Endothelial cell (in vitro differentiated cells): ENCODE data around the gene ZNF646. TPM values are rescaled to one million over a fixed set of nuclear protein-coding genes. Genes with fewer than 3 reads are reported as not detected.

Experiments used
- DNase-seq: peaks from one replicate; pipeline ENCODE4 v3.0.0; 2021; ENCODE audit warnings: low spot score
- H3K27ac Mint-ChIP-seq: one replicate; pipeline ENCODE4 v1.8.0; 2021; ENCODE audit warnings: mixed read lengths, inconsistent platforms; ENCODE audit not compliant: unreplicated experiment
- H3K27me3 Mint-ChIP-seq: one replicate; pipeline ENCODE4 v1.8.0; 2021; ENCODE audit warnings: mild to moderate bottlenecking, moderate library complexity, mixed read lengths, inconsistent platforms; ENCODE audit not compliant: unreplicated experiment
- H3K36me3 Mint-ChIP-seq: one replicate; pipeline ENCODE4 v1.8.0; 2021; ENCODE audit warnings: mild to moderate bottlenecking, low read depth, mixed read lengths, inconsistent platforms; ENCODE audit not compliant: unreplicated experiment
- H3K4me1 Mint-ChIP-seq: one replicate; pipeline ENCODE4 v1.8.0; 2021; ENCODE audit warnings: mild to moderate bottlenecking, mixed read lengths, inconsistent platforms; ENCODE audit not compliant: unreplicated experiment
- H3K4me3 Mint-ChIP-seq: one replicate; pipeline ENCODE4 v1.8.0; 2021; ENCODE audit warnings: mild to moderate bottlenecking, mixed read lengths, inconsistent platforms; ENCODE audit not compliant: unreplicated experiment
- H3K9me3 Mint-ChIP-seq: one replicate; pipeline ENCODE4 v1.8.0; 2021; ENCODE audit warnings: mixed read lengths, inconsistent platforms; ENCODE audit not compliant: unreplicated experiment
- CTCF ChIP-seq: fragments of 200-600 bp; sonication (generic); IDR thresholded peaks from one replicate; pipeline ENCODE4 v1.5.0; 2021; ENCODE audit warnings: antibody characterized with exemption; ENCODE audit not compliant: unreplicated experiment
- total RNA-seq: library from RNA; stranded (reverse); fragmentation: NEBNext Ultra II Directional; extraction: Animal tissue kit (Norgen Biotek cat#: 25700); gene quantifications from one replicate; pipeline ENCODE4 v1.2.1, GENCODE V29; 2021; ENCODE audit not compliant: unreplicated experiment

The ZNF646 gene
- total RNA-seq, 1 donor from 2014 or later: 25.5 TPM

- no peaks in the 10 kb centered on the region for H3K9me3 Mint-ChIP-seq
- DNase-seq: no peak
- H3K4me3 Mint-ChIP-seq: no peak overlapping the region
- no peaks in the 10 kb centered on the region for H3K27me3 Mint-ChIP-seq
- no peak overlapping the region for H3K27ac Mint-ChIP-seq
- TF ChIP-seq CTCF: no peak
- H3K36me3 Mint-ChIP-seq: peaks cover 5% of the 10 kb centered on the region
- peaks cover 3% of the 10 kb centered on the region for H3K4me1 Mint-ChIP-seq
Measured at GRCh38 chr16:31052114-31052513, 22.1 kb upstream of the ZNF646 start.

GRCh38 chr16:31055613-31056012 is 18.6 kb upstream of the ZNF646 start:
- no peak for TF ChIP-seq CTCF
- Mint-ChIP-seq H3K9me3 (no peaks in the 10 kb centered on the region), H3K36me3 (peaks cover 11% of the 10 kb centered on the region), H3K4me1 (peaks cover 3% of the 10 kb centered on the region), H3K4me3 (no peak overlapping the region), H3K27ac (no peak overlapping the region), H3K27me3 (peaks cover 3% of the 10 kb centered on the region)
- no peak for DNase-seq

GRCh38 chr16:31061126-31061812 is 13.0 kb upstream of the ZNF646 start:
- no peak for DNase-seq
- Mint-ChIP-seq H3K27me3 (peaks cover 22% of the 10 kb centered on the region), H3K36me3 (peaks cover 19% of the 10 kb centered on the region), H3K4me3 (no peak overlapping the region), H3K4me1 (peaks cover 27% of the 10 kb centered on the region), H3K27ac (no peak overlapping the region), H3K9me3 (no peaks in the 10 kb centered on the region)
- TF ChIP-seq CTCF: no peak

GRCh38 chr16:31061813-31062440 is 12.3 kb upstream of the ZNF646 start:
- Mint-ChIP-seq H3K36me3 (peaks cover 19% of the 10 kb centered on the region), H3K27me3 (peaks cover 22% of the 10 kb centered on the region), H3K4me3 (no peak overlapping the region), H3K4me1 (peaks cover 31% of the 10 kb centered on the region), H3K9me3 (no peaks in the 10 kb centered on the region), H3K27ac (no peak overlapping the region)
- no peak for TF ChIP-seq CTCF
- DNase-seq: no peak

- DNase-seq: no peak
- no peaks in the 10 kb centered on the region for H3K9me3 Mint-ChIP-seq
- peaks cover 31% of the 10 kb centered on the region for H3K4me1 Mint-ChIP-seq
- H3K36me3 Mint-ChIP-seq: peaks cover 19% of the 10 kb centered on the region
- peaks cover 22% of the 10 kb centered on the region for H3K27me3 Mint-ChIP-seq
- peak overlapping the region; percentile 76 for H3K4me3 Mint-ChIP-seq
- H3K27ac Mint-ChIP-seq: peak overlapping the region; percentile 97
- no peak for TF ChIP-seq CTCF
Measured at GRCh38 chr16:31063495-31063842, 10.8 kb upstream of the ZNF646 start.
